Skeletal muscle satellite cell (primary cell): Measurements from ENCODE around the gene HDHD3.
A peak's percentile ranks its signal among the peaks of the same experiment; 100 is the strongest.

ENCODE experiments used
- H3K27me3 ChIP-seq: 2 replicates; pipeline ENCODE4 v1.7.0; 2013; ENCODE audit warnings: low read length; ENCODE audit not compliant: control insufficient read depth, insufficient read depth
- H3K36me3 ChIP-seq: 2 replicates; pipeline ENCODE4 v1.7.0; 2013; ENCODE audit warnings: mild to moderate bottlenecking, control low read depth, low read length; ENCODE audit not compliant: insufficient read depth
- H3K4me1 ChIP-seq: 2 replicates; pipeline ENCODE4 v1.7.0; 2013; ENCODE audit warnings: low read length; ENCODE audit not compliant: control insufficient read depth, insufficient read depth
- H3K4me2 ChIP-seq: 2 replicates; pipeline ENCODE4 v1.7.0; 2013; ENCODE audit warnings: mild to moderate bottlenecking, low read length
- H3K4me3 ChIP-seq: 2 replicates; pipeline ENCODE4 v1.7.0; 2013; ENCODE audit warnings: low read length
- H3K9ac ChIP-seq: 2 replicates; pipeline ENCODE4 v1.7.0; 2013; ENCODE audit warnings: mild to moderate bottlenecking, low read depth, low read length, moderate library complexity
- H3K9me3 ChIP-seq: replicated peaks from 2 replicates; pipeline ENCODE4 v1.7.0; 2013; ENCODE audit warnings: mild to moderate bottlenecking, control low read depth, low read length

Gene HDHD3

GRCh38 chr9:113403646-113404045 lies 26.9 kb upstream of the HDHD3 start:
- Histone ChIP-seq H3K4me1 (peaks cover 16% of the 10 kb centered on the region), H3K4me3 (no peak overlapping the region)

GRCh38 chr9:113401027-113401792 lies 24.4 kb upstream of the HDHD3 start, which contains the start of gene ALAD:
ALAD (minus strand) TSS chr9:113401284; CDS start chr9:113393559, 7,725 bp downstream.
- H3K4me1 ChIP-seq, result peaks cover 25% of the 10 kb centered on the region
- H3K4me3 ChIP-seq, result peak within 1 kb of the TSS; percentile 99
- H3K9ac ChIP-seq, result peak within 1 kb of the TSS; percentile 80
- no peaks in the 10 kb centered on the region for H3K27me3 ChIP-seq
- no peaks in the 10 kb centered on the region for H3K9me3 ChIP-seq
- H3K36me3 ChIP-seq, result no peaks in the 10 kb centered on the region
- peak within 1 kb of the TSS; percentile 94 for H3K4me2 ChIP-seq

More at GRCh38 chr9:113403646-113404045, 26.9 kb upstream of the HDHD3 start:
- peaks cover 14% of the 10 kb centered on the region for H3K36me3 ChIP-seq
- H3K9ac ChIP-seq, result no peak overlapping the region
- no peak overlapping the region for H3K4me2 ChIP-seq
- H3K27me3 ChIP-seq, result no peaks in the 10 kb centered on the region
- H3K9me3 ChIP-seq, result no peaks in the 10 kb centered on the region

GRCh38 chr9:113399646-113400200 lies 22.9 kb upstream of the HDHD3 start:
- Histone ChIP-seq H3K4me3 (no peak overlapping the region), H3K4me2 (peak overlapping the region; percentile 94), H3K36me3 (peaks cover 5% of the 10 kb centered on the region), H3K4me1 (peaks cover 25% of the 10 kb centered on the region), H3K9ac (no peak overlapping the region), H3K27me3 (no peaks in the 10 kb centered on the region), H3K9me3 (no peaks in the 10 kb centered on the region)

- Histone ChIP-seq H3K4me1 (peaks cover 25% of the 10 kb centered on the region), H3K4me2 (peak overlapping the region; percentile 18), H3K36me3 (peaks cover 5% of the 10 kb centered on the region), H3K9me3 (no peaks in the 10 kb centered on the region), H3K4me3 (no peak overlapping the region), H3K27me3 (no peaks in the 10 kb centered on the region), H3K9ac (peak overlapping the region; percentile 4)
Measured at GRCh38 chr9:113398796-113399195, 22.0 kb upstream of the HDHD3 start.

DNA sequence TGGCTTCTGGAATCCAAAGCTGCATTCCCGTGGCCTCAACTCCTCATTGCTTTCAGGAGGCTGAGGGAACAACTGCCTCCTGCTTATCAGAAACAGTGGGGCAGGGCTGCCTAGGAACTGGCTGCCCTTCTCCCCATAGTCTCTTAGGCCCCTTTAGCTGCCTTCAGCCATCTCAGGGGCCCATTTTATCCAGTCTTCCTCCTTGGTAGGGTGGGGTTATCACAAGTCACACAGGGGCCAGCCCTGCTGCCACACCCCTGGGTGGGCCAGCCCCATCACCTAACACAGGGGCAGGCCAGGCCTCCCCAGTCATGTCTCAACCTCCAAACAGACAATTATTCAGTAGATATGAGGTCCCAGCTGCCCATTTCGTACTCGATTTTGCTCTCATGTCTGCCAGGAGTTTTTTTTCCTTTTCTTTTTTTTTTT lies 20.4 kb upstream of the HDHD3 start:
- peaks cover 8% of the 10 kb centered on the region for H3K36me3 ChIP-seq
- no peaks in the 10 kb centered on the region for H3K9me3 ChIP-seq
- H3K4me1 ChIP-seq, result peaks cover 25% of the 10 kb centered on the region
- no peaks in the 10 kb centered on the region for H3K27me3 ChIP-seq
- no peak overlapping the region for H3K4me3 ChIP-seq
- H3K4me2 ChIP-seq, result no peak overlapping the region
- H3K9ac ChIP-seq, result no peak overlapping the region

GRCh38 chr9:113395000-113395861 lies 18.4 kb upstream of the HDHD3 start:
- Histone ChIP-seq H3K4me2 (no peak overlapping the region), H3K36me3 (peaks cover 22% of the 10 kb centered on the region), H3K4me3 (no peak overlapping the region), H3K4me1 (peaks cover 17% of the 10 kb centered on the region), H3K9me3 (no peaks in the 10 kb centered on the region), H3K27me3 (no peaks in the 10 kb centered on the region), H3K9ac (no peak overlapping the region)

GRCh38 chr9:113393281-113393680 lies 16.5 kb upstream of the HDHD3 start:
- Histone ChIP-seq H3K4me2 (no peak overlapping the region), H3K4me1 (peaks cover 5% of the 10 kb centered on the region), H3K9ac (no peak overlapping the region), H3K27me3 (no peaks in the 10 kb centered on the region), H3K4me3 (no peak overlapping the region), H3K36me3 (peaks cover 34% of the 10 kb centered on the region), H3K9me3 (no peaks in the 10 kb centered on the region)

- Histone ChIP-seq H3K4me1 (no peaks in the 10 kb centered on the region), H3K4me3 (no peak overlapping the region), H3K36me3 (peaks cover 41% of the 10 kb centered on the region), H3K27me3 (no peaks in the 10 kb centered on the region), H3K9ac (no peak overlapping the region), H3K4me2 (no peak overlapping the region), H3K9me3 (no peaks in the 10 kb centered on the region)
Measured at GRCh38 chr9:113391917-113392316, 15.1 kb upstream of the HDHD3 start.

DNA sequence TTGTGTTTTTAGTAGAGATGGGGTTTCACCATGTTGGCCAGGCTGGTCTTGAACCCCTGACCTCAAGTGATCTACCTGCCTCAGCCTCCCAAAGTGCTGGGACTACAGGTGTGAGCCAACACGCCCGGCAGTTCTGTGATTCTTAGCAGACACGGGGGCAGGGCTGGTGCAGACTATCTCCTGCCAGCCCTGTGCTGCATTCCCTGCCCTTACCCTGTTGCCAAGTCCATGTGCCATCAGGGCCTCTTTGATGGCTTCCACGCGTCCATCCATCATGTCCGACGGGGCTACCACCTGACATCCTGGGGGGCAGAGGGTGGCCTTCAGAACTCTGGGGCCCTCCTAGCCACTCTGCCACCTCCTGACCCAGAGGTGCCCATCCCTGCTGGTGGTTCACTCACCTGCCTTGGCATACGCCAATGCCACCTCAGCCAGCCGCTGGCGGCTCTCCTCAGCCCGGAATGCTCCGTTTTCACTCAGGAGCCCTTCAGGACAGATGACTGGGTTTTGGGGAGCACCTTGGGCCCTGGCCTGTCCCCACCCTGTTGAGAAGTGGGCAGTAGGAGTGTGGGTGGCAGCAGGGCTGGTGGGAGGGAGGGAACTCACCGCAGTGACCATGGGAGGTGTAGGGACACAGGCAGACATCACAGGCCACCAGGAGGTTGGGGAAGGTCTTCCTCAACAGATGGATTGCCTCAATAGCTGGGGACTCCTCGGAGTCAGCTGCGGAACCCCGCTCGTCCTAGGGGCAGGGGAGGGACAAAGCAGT lies 13.6 kb upstream of the HDHD3 start:
- Histone ChIP-seq H3K4me1 (no peaks in the 10 kb centered on the region), H3K27me3 (no peaks in the 10 kb centered on the region), H3K36me3 (peaks cover 40% of the 10 kb centered on the region), H3K9ac (no peak overlapping the region), H3K4me3 (no peak overlapping the region), H3K9me3 (no peaks in the 10 kb centered on the region), H3K4me2 (no peak overlapping the region)

GRCh38 chr9:113389451-113389850 lies 12.7 kb upstream of the HDHD3 start:
- no peak overlapping the region for H3K9ac ChIP-seq
- peaks cover 35% of the 10 kb centered on the region for H3K36me3 ChIP-seq
- H3K4me1 ChIP-seq, result no peaks in the 10 kb centered on the region

DNA sequence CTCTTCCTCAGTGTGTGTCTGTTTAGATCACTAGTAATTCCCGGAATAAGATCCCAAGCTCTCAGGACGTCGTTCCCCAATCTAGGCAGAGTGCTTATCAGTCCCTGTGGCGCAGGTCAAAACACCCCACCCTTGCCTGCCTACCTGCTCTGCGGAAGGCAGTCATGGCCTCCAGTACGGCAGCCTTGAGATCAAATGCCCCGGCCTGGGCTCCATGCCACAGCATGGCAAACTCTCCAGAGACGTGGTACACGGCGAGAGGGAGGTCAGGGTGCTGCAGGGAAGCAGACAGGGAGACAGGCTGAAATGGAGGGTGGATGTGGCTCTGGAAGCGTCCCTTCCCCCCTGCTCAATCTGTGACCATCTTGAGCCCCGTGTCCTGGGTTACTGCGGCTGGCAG lies 12.0 kb upstream of the HDHD3 start:
- no peak overlapping the region for H3K4me2 ChIP-seq
- no peak overlapping the region for H3K9ac ChIP-seq
- no peaks in the 10 kb centered on the region for H3K27me3 ChIP-seq
- peaks cover 35% of the 10 kb centered on the region for H3K36me3 ChIP-seq
- H3K4me1 ChIP-seq, result no peaks in the 10 kb centered on the region
- H3K9me3 ChIP-seq, result no peaks in the 10 kb centered on the region
- no peak overlapping the region for H3K4me3 ChIP-seq

More at GRCh38 chr9:113389451-113389850, 12.7 kb upstream of the HDHD3 start:
- Histone ChIP-seq H3K4me3 (no peak overlapping the region), H3K4me2 (no peak overlapping the region), H3K9me3 (no peaks in the 10 kb centered on the region), H3K27me3 (no peaks in the 10 kb centered on the region)
